ENCODE results near the gene RAPGEF5.

RAPGEF5 gene

GRCh38 chr7:22356701-22357310 is at the start of gene RAPGEF5:
TSS of gene RAPGEF5 (minus strand) at chr7:22357154. CDS start at chr7:22357060, 94 bp downstream.
- H3K4me3 ChIP-seq (ENCODE audit: low read depth, low read length), result peak within 1 kb of the TSS; percentile 40
- no peak for DNase-seq (ENCODE audit: low read depth)

- no peak overlapping the region for H3K4me3 ChIP-seq (ENCODE audit: low read depth, low read length)
- no peak for DNase-seq (ENCODE audit: low read depth)
These were observed 49.8 kb upstream of the RAPGEF5 start for GRCh38 chr7:22406715-22407114.

- DNase-seq (ENCODE audit: low read depth), result no peak
- no peak overlapping the region for H3K4me3 ChIP-seq (ENCODE audit: low read depth, low read length)
These were observed 47.6 kb upstream of the RAPGEF5 start for GRCh38 chr7:22404421-22405023.

- H3K4me3 ChIP-seq (ENCODE audit: low read depth, low read length), result no peak overlapping the region
- DNase-seq (ENCODE audit: low read depth), result no peak
These were observed 46.4 kb upstream of the RAPGEF5 start for GRCh38 chr7:22403344-22403743.

GRCh38 chr7:22402250-22402649 is 45.3 kb upstream of the RAPGEF5 start:
- no peak overlapping the region for H3K4me3 ChIP-seq (ENCODE audit: low read depth, low read length)
- no peak for DNase-seq (ENCODE audit: low read depth)

- no peak overlapping the region for H3K4me3 ChIP-seq (ENCODE audit: low read depth, low read length)
- no peak for DNase-seq (ENCODE audit: low read depth)
These were observed 44.1 kb upstream of the RAPGEF5 start for GRCh38 chr7:22400936-22401553.

GRCh38 chr7:22400150-22400814 is 43.3 kb upstream of the RAPGEF5 start:
- no peak for DNase-seq (ENCODE audit: low read depth)

GRCh38 chr7:22399546-22399945 is 42.6 kb upstream of the RAPGEF5 start:
- no peak overlapping the region for H3K4me3 ChIP-seq (ENCODE audit: low read depth, low read length)
- DNase-seq (ENCODE audit: low read depth), result no peak

More at GRCh38 chr7:22400150-22400814, 43.3 kb upstream of the RAPGEF5 start:
- no peak overlapping the region for H3K4me3 ChIP-seq (ENCODE audit: low read depth, low read length)

GRCh38 chr7:22399091-22399490 is 42.1 kb upstream of the RAPGEF5 start:
- no peak overlapping the region for H3K4me3 ChIP-seq (ENCODE audit: low read depth, low read length)
- no peak for DNase-seq (ENCODE audit: low read depth)

GRCh38 chr7:22397981-22398380 is 41.0 kb upstream of the RAPGEF5 start:
- H3K4me3 ChIP-seq (ENCODE audit: low read depth, low read length), result no peak overlapping the region
- no peak for DNase-seq (ENCODE audit: low read depth)

- no peak overlapping the region for H3K4me3 ChIP-seq (ENCODE audit: low read depth, low read length)
- DNase-seq (ENCODE audit: low read depth), result no peak
These were observed 38.3 kb upstream of the RAPGEF5 start for GRCh38 chr7:22395222-22395621.

- H3K4me3 ChIP-seq (ENCODE audit: low read depth, low read length), result no peak overlapping the region
- DNase-seq (ENCODE audit: low read depth), result no peak
These were observed 37.8 kb upstream of the RAPGEF5 start for GRCh38 chr7:22394739-22395138.

- DNase-seq (ENCODE audit: low read depth), result peak; percentile 19
These were observed 37.2 kb upstream of the RAPGEF5 start for GRCh38 chr7:22393913-22394729.

GRCh38 chr7:22390516-22390915 is 33.6 kb upstream of the RAPGEF5 start:
- no peak for DNase-seq (ENCODE audit: low read depth)
- H3K4me3 ChIP-seq (ENCODE audit: low read depth, low read length), result no peak overlapping the region

More at GRCh38 chr7:22393913-22394729, 37.2 kb upstream of the RAPGEF5 start:
- no peak overlapping the region for H3K4me3 ChIP-seq (ENCODE audit: low read depth, low read length)

- DNase-seq (ENCODE audit: low read depth), result no peak
- H3K4me3 ChIP-seq (ENCODE audit: low read depth, low read length), result no peak overlapping the region
These were observed 32.9 kb upstream of the RAPGEF5 start for GRCh38 chr7:22389892-22390291.

- peak; percentile 85 for DNase-seq (ENCODE audit: low read depth)
- H3K4me3 ChIP-seq (ENCODE audit: low read depth, low read length), result no peak overlapping the region
These were observed 30.6 kb upstream of the RAPGEF5 start for GRCh38 chr7:22387583-22387982.

- no peak overlapping the region for H3K4me3 ChIP-seq (ENCODE audit: low read depth, low read length)
- DNase-seq (ENCODE audit: low read depth), result no peak
These were observed 29.9 kb upstream of the RAPGEF5 start for GRCh38 chr7:22386865-22387264.

- DNase-seq (ENCODE audit: low read depth), result no peak
- H3K4me3 ChIP-seq (ENCODE audit: low read depth, low read length), result no peak overlapping the region
These were observed 29.4 kb upstream of the RAPGEF5 start for GRCh38 chr7:22386206-22386858.

GRCh38 chr7:22385326-22385725 is 28.4 kb upstream of the RAPGEF5 start:
- H3K4me3 ChIP-seq (ENCODE audit: low read depth, low read length), result no peak overlapping the region
- DNase-seq (ENCODE audit: low read depth), result no peak

Data from skeletal muscle cell (primary cell).